Vagina (tissue), 2 donors: ENCODE measurements around the gene PIEZO1. TPM values are rescaled to one million over a fixed set of nuclear protein-coding genes. Genes with fewer than 3 reads are reported as not detected.

Experiments
- DNase-seq, 2 donors: peaks; one replicate each; pipeline ENCODE4 v3.0.0-alpha.2; 2017; ENCODE audit errors: extremely low spot score in 2 of 2
- H3K27ac ChIP-seq: fragments of 200-600 bp; sonication (generic); one replicate; pipeline ENCODE4 v1.5.1; 2019
- H3K27me3 ChIP-seq: fragments of 200-600 bp; sonication (generic); one replicate; pipeline ENCODE4 v1.5.1; 2019
- H3K36me3 ChIP-seq, 2 donors: fragments of 200-600 bp; sonication (generic); one replicate each; pipeline ENCODE4 v1.5.1; 2017 to 2019
- H3K4me1 ChIP-seq: fragments of 200-600 bp; sonication (generic); one replicate; pipeline ENCODE4 v1.5.1; 2019
- H3K4me3 ChIP-seq, 2 donors: fragments of 200-600 bp; sonication (generic); 1 replicate in 1 of 2; 2 replicates in 1 of 2; pipeline ENCODE4 v1.5.1; 2016 to 2019
- H3K9me3 ChIP-seq: fragments of 200-600 bp; sonication (generic); one replicate; pipeline ENCODE4 v1.5.1; 2019
- POLR2A ChIP-seq, 2 donors: fragments of 450-650 bp; IDR thresholded peaks; one replicate each; pipeline ENCODE4 v1.6.1; 2017; ENCODE audit warnings: antibody characterized with exemption in 2 of 2, mild to moderate bottlenecking in 2 of 2, moderate library complexity in 2 of 2
- POLR2AphosphoS5 ChIP-seq, 2 donors: sonication (generic); formaldehyde crosslinking; IDR thresholded peaks; one replicate each; pipeline ENCODE4 v1.9.0; 2017; ENCODE audit warnings: antibody characterized with exemption in 2 of 2, mild to moderate bottlenecking in 2 of 2, low read depth in 1 of 2; ENCODE audit not compliant: insufficient read depth in 1 of 2
- intact Hi-C: fragments of 100-400 bp; cut with DNase I; formaldehyde crosslinking; loops from one replicate; pipeline ENCODE4 v1.15.1; 2023
- total RNA-seq: library from RNA; depleted of rRNA; stranded (reverse); fragments of >200 nt; gene quantifications from one replicate; pipeline ENCODE4 v1.2.3, GENCODE V29; 2016
- TF ChIP-seq, protein P1 (sequence below), 3 experiments: fragments of 450-650 bp in 2 of 3; fragments of 200-600 bp in 1 of 3; sonication (generic) in 1 of 3; IDR thresholded peaks; one replicate each; pipeline ENCODE4 v1.5.1; 2017 to 2019; ENCODE audit warnings: antibody characterized with exemption in 3 of 3, mild to moderate bottlenecking in 2 of 3, moderate library complexity in 2 of 3

Gene PIEZO1
- total RNA-seq, 1 donor from 2014 or later, result 184 TPM

DNA sequence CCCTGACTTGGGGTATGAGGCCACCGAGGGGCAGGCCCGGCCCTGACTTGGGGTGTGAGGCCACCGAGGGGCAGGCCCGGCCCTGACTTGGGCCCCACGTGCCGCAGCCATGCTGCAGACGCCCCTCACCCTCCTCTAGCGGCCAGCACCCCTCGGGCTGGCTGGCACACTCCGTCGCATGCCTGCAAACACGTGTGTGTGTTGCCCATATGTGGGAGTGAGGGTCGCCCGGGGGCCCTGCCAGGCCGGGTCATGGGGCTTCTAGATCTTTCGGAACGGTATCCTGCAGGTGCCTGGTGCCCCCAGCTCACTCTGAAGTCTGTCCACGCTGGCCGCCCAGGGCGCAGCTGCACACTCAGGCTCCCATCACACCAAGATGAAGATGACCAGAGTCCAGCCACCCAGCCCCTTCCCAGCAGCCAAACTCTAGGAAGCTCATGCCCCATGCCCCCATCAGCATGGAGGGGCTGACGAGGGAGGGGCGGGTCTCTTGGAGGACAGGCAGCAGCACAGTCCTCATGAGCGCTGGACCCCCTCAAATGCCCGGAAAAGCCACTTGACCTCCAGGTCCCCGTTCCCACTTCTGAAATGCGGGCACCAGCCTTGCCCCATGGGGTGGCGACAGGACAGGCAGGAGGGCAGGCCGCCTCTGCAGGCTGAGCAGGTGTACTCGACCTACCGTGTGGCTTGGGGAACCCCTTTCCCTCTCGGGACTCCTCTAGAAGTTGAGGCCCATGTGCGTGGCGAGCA is 44.9 kb downstream of the PIEZO1 start:
- Histone ChIP-seq H3K27me3 (no peaks in the 10 kb centered on the region), H3K27ac (no peak overlapping the region), H3K36me3 (peaks cover 0 to under 1% of the 10 kb centered on the region in 2 donors), H3K9me3 (no peaks in the 10 kb centered on the region), H3K4me3 (no peak overlapping the region), H3K4me1 (peaks cover 53% of the 10 kb centered on the region)
- intact Hi-C loops, result loop anchor here (2.0 to 10.0 kb wide), 4 partner anchors 45 to 982 kb away; partner anchors contain the start of genes PIEZO1, SNAI3, VPS9D1 and ZNF276
- TF ChIP-seq POLR2AphosphoS5 (IDR thresholded peaks at IDR 0.05; ENCODE audit: insufficient read depth in 1 of 2, low read depth in 1 of 2), result no peak
- no peak for TF ChIP-seq POLR2A (IDR thresholded peaks at IDR 0.05)
- TF ChIP-seq, protein P1, sequence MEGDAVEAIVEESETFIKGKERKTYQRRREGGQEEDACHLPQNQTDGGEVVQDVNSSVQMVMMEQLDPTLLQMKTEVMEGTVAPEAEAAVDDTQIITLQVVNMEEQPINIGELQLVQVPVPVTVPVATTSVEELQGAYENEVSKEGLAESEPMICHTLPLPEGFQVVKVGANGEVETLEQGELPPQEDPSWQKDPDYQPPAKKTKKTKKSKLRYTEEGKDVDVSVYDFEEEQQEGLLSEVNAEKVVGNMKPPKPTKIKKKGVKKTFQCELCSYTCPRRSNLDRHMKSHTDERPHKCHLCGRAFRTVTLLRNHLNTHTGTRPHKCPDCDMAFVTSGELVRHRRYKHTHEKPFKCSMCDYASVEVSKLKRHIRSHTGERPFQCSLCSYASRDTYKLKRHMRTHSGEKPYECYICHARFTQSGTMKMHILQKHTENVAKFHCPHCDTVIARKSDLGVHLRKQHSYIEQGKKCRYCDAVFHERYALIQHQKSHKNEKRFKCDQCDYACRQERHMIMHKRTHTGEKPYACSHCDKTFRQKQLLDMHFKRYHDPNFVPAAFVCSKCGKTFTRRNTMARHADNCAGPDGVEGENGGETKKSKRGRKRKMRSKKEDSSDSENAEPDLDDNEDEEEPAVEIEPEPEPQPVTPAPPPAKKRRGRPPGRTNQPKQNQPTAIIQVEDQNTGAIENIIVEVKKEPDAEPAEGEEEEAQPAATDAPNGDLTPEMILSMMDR (IDR thresholded peaks at IDR 0.05), result no peak
- DNase-seq, result no peak

DNA sequence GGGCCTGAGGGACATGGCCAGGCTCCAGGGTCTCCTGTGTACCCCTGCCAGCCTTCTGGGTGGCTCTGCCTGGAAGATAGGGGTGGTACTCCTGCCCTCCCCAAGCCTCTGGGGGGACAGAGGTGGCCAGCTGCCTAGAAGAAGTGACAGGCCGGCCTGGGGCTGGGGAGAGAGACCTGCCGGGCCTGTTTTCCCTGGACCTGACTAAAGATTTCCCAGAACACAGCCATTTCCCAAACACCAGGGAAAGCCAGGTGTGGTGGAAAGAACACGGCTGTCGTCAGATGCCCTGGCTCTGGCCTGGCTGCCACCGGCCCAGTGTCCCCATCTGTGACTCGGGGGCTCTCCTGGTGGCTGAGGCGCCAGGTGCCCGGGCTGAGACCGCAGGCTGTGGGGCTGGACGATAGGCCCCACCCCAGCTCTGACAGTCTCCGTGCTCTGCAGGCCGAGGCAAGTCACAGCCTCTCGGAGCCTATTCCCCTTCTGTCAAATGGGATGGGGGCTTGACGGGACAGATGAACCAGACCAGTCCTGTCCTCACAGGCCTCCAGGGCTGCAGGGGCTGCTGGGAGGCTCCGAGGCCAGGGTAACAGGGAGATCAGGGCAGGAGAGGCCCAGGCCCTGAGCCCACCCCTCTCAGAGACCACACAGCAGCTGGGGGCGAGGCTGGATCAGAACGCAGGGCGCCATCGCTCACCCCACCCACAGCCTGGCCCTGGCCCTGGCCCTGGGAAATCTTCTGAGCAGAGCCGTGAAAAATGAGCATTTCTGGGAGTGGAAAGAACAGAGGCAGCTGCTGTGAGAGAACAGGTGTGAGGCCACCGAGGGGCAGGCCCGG is 45.7 kb downstream of the PIEZO1 start:
- intact Hi-C loops, result loop anchor here (2.0 to 5.0 kb wide), 2 partner anchors 45 to 478 kb away; partner anchors contain the start of genes PIEZO1 and ZNF778
- Histone ChIP-seq H3K36me3 (peaks cover 0 to 9% of the 10 kb centered on the region in 2 donors), H3K9me3 (no peaks in the 10 kb centered on the region), H3K4me1 (peaks cover 45% of the 10 kb centered on the region), H3K27me3 (no peaks in the 10 kb centered on the region), H3K27ac (no peak overlapping the region), H3K4me3 (no peak overlapping the region)
- no peak for TF ChIP-seq POLR2AphosphoS5 (IDR thresholded peaks at IDR 0.05; ENCODE audit: insufficient read depth in 1 of 2, low read depth in 1 of 2)
- TF ChIP-seq, protein P1 (IDR thresholded peaks at IDR 0.05), result no peak
- DNase-seq, result no peak

DNA sequence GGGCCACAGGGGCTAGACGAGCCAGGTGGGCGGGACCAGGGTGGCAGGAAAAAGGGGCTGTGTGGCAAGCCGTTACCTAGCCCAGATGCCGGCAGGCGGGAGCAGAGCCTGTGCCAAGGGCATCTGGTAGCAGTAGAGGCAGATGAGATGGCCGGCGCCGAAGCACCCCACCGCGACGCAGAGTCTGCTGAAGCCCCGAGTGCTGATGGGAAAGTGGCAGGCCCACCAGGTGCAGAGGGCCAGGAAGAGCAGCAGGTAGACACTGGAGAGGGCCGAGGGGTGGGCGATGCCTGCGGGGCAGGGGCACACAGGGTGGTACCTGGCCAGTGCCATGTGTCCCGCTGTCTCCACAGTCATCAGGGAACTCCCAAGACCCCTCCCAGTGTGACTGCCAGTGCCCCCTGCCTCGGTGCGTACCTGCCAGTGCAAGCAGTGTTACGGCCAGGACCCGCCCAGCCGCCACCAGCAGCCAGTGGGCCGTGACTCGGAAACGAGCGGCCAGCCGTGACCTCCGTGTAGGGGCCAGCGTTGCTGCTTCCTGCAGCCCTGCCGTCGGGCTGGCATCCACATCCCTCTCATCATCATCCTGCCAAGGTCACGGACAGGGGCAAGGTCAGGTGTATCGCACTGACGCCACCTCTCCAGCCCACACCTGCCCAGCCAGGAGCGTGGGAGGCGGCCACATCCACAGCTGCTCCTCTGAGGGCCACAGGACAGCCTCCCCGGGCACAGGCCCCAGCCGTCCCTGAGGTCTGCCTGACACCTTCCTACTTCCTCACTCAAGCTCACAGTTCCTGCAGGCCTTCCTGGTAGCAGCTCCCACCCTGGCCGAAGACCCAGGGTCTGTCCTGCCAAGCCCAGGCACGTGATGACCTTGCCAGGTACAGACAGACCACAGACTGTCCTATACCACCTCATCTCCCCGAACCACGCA is 46.6 kb downstream of the PIEZO1 start:
- no peak overlapping the region for H3K4me3 ChIP-seq
- intact Hi-C loops, result loop anchor here (2.0 to 5.0 kb wide), 2 partner anchors 46 to 479 kb away; partner anchors contain the start of genes PIEZO1 and ZNF778
- no peaks in the 10 kb centered on the region for H3K27me3 ChIP-seq
- peaks cover 0 to 17% of the 10 kb centered on the region in 2 donors for H3K36me3 ChIP-seq
- TF ChIP-seq POLR2A (IDR thresholded peaks at IDR 0.05), result no peak
- TF ChIP-seq POLR2AphosphoS5 (IDR thresholded peaks at IDR 0.05; ENCODE audit: insufficient read depth in 1 of 2, low read depth in 1 of 2), result no peak
- TF ChIP-seq, protein P1 (IDR thresholded peaks at IDR 0.05), result no peak
- H3K9me3 ChIP-seq, result no peaks in the 10 kb centered on the region
- H3K4me1 ChIP-seq, result peaks cover 35% of the 10 kb centered on the region
- H3K27ac ChIP-seq, result no peak overlapping the region
- no peak for DNase-seq

DNA sequence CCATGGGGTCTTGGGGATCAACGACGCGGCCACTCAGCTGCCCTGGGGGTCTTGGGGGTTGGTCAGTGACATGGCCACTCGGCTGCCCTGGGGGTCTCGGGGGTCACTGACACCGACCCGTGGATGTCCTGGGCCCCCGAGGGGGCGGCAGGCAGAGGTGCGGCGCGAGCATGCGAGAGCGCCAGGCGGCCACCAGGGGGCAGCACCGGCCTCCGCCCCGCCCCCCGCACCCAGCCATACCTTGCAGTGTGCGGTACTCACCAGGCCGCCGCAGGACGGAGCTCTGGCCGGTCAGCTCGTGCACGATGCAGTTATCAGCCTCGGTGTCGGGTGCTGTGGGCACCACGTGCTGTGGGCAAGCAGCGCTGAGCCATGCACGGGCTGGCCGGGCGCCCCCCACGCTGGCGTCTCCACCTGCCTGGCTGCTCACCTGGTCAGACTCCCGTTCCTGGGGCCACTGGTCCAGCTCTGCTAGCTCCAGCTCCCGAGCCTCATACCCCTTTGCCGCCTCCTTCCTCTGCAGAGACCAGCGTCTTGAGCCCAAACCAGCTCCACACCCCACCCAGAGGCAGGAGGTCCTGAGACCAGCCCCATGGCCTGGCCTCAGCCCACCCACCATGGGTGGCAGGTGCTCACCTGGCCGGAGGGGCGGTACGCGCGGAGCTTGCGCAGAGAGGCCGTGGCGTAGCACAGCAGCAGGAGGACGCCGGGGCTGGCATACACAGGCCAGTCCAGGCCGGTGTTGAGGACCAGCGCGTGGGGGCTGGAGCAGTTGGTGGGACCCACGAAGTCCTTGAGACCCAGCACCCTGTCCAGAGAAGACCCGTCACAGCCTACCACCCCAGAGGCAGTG is 47.5 kb downstream of the PIEZO1 start:
- no peak for DNase-seq
- H3K36me3 ChIP-seq, result peaks cover 0 to 25% of the 10 kb centered on the region in 2 donors

More for the DNA sequence above, 47.5 kb downstream of the PIEZO1 start:
- H3K4me3 ChIP-seq, result no peak overlapping the region
- H3K4me1 ChIP-seq, result peaks cover 32% of the 10 kb centered on the region
- no peak overlapping the region for H3K27ac ChIP-seq
- no peaks in the 10 kb centered on the region for H3K27me3 ChIP-seq
- TF ChIP-seq, protein P1 (IDR thresholded peaks at IDR 0.05), result peak; percentile 98 to 99 (median 98)
- TF ChIP-seq POLR2AphosphoS5 (IDR thresholded peaks at IDR 0.05; ENCODE audit: insufficient read depth in 1 of 2, low read depth in 1 of 2), result peak; percentile 18 to 45
- TF ChIP-seq POLR2A (IDR thresholded peaks at IDR 0.05), result no peak
- intact Hi-C loops, result loop anchor here (2.0 to 5.0 kb wide), 2 partner anchors 47 to 480 kb away; partner anchors contain the start of genes PIEZO1 and ZNF778
- H3K9me3 ChIP-seq, result no peaks in the 10 kb centered on the region
